Measurements from ENCODE around the gene SCIN.

- TF ChIP-seq CTCF (IDR thresholded peaks at IDR 0.05) = no peak
- TF ChIP-seq POLR2A (IDR thresholded peaks at IDR 0.05) = no peak
These were observed 36.6 kb downstream of the SCIN start for GRCh38 chr7:12607134-12607533.
